A549 (cell line): Measurements from ENCODE around the gene C10orf90.

ENCODE experiments used
- CEBPB ChIP-seq, 2 experiments: fragments of >200 bp in 1 of 2; sonication (Bioruptor Twin) in 1 of 2; formaldehyde crosslinking in 1 of 2; IDR thresholded peaks; 2 replicates each; pipeline ENCODE4 v1.6.1; 2012 to 2016
- GATA3 ChIP-seq: IDR thresholded peaks from 2 replicates; pipeline ENCODE4 v1.6.1; 2012; ENCODE audit warnings: borderline replicate concordance
- HDAC2 ChIP-seq: fragments of 200-600 bp; sonication (generic); IDR thresholded peaks from 2 replicates; pipeline ENCODE4 v1.6.1; 2016
- NPAS2 ChIP-seq: fragments of 250-450 bp; sonication (Bioruptor Pico); IDR thresholded peaks from 2 replicates; pipeline ENCODE4 v1.8.0; 2022; ENCODE audit warnings: mild to moderate bottlenecking, moderate library complexity, borderline replicate concordance

DNA sequence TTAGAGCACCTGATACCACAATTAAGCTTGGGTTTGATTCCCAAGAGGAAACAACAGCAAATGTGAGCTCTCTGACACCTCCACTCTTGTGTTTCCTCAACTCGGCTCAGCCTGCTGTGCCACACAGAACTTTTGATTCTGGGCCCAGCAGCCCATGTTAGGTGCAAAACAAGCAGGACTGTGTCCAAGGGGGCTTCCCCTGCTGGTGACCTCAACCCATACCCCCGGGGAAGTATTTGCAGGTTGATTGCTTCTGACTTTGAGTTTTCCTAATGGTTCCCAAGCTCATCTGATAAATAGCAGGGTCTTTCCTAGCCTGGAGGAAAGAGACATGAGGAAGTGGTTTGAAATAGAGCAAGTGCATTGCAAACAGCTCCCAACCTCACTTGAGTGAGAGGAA, 238.7 kb downstream of the C10orf90 start:
- TF ChIP-seq GATA3 (no peak), CEBPB (IDR thresholded peaks at IDR 0.05) (no peak), HDAC2 (no peak), NPAS2 (no peak)
